Femur (tissue), 1 donor: Measurements from ENCODE around the gene POU2F1.

Experiments used
- DNase-seq: peaks from one replicate; pipeline ENCODE4 v3.0.0-alpha.2; 2017

POU2F1 gene

DNA sequence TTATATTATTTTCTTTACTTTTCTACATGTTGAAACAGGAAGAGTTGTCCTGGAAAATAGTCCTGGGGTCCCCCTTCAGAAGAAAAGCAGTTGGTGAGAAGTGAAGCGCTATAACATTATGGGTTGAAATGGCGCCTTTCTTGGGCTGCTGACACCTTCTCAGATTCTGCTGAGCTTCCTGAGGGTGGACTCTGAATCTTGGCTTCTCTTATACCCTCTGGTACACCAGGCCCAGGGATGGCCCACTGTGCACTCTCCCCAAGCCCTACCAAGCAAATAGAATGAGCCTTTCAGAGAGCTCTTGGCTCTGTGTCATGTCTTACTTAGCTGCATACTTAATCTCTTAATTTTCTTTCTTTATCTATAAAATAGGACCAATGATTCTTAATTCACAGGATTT lies 255.4 kb downstream of the POU2F1 start:
- no peak for DNase-seq
